GM10266 (cell line): ENCODE results near the gene SMAP2.
A peak's percentile ranks its signal among the peaks of the same experiment; 100 is the strongest.

Experiments
- DNase-seq: peaks from one replicate; pipeline ENCODE4 v3.0.0; 2012; ENCODE audit errors: extremely low spot score
- TF ChIP-seq, protein P1 (sequence below): IDR thresholded peaks from 2 replicates; pipeline ENCODE4 v1.5.1; 2012; ENCODE audit warnings: mild to moderate bottlenecking, low read depth; ENCODE audit not compliant: control insufficient read depth, insufficient read depth; ENCODE audit errors: missing control alignments

SMAP2 gene

DNA sequence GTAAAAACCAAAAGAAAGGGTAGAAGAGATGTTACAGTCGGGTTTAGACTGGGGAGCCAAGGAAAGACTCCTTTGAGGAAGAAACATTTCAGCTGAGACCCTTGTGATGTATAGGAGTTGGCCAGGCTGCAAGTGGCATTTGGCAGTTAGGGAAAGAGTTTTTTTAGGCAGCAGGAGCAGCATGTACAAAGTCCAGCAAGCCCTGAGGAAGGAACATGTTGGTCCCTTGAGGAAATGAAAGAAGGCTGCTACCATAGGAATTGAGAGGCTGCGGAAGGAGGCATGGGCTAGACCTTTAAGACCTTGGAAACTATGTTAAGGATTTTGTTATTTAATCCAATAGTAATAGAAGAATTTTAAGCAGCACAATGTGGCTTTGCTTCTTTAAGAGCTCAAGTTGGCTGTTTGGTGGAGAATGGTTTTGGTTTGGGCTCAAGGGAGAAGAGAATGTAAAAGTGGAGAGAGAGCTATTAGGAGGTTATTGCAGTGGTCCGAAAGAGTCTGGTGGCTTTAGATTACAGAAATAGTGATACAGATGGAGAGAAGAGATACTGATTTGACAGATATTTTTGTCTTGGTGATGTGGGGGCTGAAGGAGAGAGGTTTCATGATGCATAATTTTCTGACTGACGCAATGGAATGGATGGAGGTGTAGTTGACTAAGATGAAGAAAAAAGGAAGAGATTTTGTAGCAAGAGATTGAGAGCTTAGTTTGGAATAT is 26.6 kb downstream of the SMAP2 start:
- TF ChIP-seq, protein P1, sequence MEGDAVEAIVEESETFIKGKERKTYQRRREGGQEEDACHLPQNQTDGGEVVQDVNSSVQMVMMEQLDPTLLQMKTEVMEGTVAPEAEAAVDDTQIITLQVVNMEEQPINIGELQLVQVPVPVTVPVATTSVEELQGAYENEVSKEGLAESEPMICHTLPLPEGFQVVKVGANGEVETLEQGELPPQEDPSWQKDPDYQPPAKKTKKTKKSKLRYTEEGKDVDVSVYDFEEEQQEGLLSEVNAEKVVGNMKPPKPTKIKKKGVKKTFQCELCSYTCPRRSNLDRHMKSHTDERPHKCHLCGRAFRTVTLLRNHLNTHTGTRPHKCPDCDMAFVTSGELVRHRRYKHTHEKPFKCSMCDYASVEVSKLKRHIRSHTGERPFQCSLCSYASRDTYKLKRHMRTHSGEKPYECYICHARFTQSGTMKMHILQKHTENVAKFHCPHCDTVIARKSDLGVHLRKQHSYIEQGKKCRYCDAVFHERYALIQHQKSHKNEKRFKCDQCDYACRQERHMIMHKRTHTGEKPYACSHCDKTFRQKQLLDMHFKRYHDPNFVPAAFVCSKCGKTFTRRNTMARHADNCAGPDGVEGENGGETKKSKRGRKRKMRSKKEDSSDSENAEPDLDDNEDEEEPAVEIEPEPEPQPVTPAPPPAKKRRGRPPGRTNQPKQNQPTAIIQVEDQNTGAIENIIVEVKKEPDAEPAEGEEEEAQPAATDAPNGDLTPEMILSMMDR: no peak
- DNase-seq: peak; percentile 77

DNA sequence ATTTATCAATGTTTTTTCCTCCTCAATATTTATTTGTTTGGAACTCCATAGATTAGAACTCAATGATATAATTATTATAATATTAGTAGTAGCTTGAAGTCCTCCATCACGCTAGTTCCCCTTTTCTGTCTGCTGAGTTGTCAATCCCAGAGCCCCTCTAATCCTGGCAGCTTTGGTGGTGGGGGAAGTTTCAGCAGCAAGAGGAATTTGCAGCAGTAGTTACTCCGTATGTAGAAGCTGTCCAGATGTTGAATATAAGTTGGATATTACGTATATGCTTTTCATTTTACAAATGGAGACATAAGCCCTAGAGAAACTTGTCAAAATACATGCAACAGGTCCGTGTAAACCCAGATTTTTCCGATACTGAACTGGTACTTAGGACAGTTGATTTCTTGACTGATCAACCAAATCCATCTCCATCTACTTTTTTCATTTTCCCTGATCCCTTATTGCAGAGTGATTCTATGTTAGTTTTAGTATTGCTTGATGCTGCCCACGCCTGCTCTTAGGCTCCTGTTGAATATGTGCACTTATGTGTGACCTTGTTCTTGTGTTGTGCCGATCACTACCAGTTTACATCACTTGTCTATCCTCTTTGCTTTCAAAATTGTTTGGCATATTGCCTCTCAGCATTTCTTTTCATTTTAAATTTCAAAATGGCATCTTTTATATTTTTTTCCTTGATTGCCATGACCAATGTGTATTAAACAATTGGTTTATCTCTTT is 28.1 kb downstream of the SMAP2 start:
- TF ChIP-seq, protein P1: no peak

DNA sequence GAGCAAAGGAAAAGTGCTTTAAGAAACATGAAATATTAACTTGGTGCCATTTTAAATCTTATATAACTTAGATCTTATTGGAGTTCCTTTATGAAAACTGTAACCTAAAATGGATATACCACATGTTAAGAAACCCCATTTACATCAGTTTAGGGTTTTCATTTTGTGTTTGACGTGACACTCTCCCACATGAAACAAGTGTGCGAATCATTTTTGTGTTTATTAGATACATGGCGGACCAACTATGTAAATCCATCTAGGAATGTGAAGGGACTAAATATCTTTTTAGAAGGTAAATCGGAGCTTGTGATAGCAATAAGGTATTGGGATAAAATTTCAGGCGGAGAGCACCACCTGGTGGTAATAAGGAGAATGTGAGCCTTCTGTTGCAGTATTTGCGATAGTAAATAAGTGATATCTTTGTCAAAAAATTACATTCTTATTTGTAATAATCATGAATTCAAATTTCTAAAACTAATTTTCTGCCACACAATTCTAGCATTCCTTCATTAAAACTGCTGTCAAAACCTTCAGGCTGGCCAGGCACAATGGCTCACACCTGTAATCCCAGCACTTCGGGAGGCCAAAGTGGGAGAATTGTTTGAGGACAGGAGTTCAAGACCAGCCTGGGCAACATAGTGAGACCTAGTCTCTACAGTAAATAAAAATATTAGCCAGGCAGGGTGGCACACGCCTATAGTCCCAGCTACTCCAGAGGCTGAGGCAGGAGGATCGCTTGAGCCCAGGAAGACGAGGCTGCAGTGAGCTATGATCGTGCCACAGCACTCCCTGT is 31.3 kb downstream of the SMAP2 start:
- no peak for DNase-seq
- TF ChIP-seq, protein P1: peak; percentile 77

More for the DNA sequence above, 28.1 kb downstream of the SMAP2 start:
- no peak for DNase-seq

DNA sequence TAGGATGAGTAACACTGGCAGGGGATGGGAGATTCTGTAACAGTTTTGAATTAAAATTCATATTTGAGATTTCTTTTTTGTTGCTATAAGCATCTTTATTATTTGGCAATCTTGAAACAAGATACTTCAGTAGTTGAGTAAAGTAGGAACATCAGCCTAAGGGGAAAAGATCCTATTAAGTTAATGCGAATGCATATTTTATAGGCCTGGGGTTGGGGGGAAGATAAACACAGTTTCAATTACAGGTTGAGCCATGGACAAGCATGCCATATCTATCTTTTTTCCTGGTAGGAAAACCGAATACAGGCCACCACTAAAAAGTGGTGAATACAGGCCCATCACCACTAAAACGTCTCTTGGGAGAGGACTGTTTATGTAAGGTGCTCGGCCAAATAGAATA is 32.3 kb downstream of the SMAP2 start:
- DNase-seq: no peak
- TF ChIP-seq, protein P1: no peak

- TF ChIP-seq, protein P1: no peak
- DNase-seq: no peak
Observed at GRCh38 chr1:40407453-40407852, 33.9 kb downstream of the SMAP2 start.

DNA sequence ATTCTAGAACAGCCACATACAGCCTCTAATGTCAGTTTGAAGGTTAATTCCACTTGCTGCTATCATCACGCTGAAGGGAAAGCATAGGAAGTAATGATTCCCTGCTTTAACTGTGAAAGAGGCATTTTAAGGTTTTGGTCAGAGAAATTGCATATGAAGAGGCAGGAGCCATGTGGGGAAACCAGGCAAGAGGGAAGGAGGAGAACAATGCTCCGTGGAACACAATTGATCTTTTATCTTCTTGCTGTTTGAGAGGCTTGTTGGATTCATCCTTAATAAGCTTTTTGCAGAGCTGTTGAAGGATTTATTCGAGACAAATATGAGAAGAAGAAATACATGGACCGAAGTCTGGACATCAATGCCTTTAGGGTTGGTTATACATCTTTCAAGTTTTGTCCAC is 35.9 kb downstream of the SMAP2 start:
- TF ChIP-seq, protein P1: no peak
- DNase-seq: no peak

DNA sequence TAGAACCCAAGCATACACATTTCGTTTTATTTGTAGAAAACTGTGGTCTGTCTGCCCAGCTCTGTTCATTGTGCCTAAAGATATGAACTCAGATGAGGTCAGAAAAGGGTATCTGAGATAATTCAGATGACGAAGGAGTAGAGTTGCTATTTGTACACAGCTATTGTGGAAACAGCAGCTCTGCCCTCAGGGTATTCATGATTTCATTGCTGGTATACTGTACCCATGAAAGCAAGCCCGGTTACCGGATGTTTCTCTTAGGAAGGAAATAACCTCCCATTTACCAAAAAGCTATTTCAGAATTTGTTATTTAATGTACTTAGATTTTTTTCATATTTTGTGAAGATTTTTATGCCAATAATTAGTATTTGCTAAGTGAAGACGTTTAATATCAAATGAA is 37.8 kb downstream of the SMAP2 start:
- TF ChIP-seq, protein P1: no peak
- no peak for DNase-seq
